Kidney capillary endothelial cell (primary cell): ENCODE results near the gene AURKAIP1.

Source experiments
- DNase-seq: peaks from one replicate; pipeline ENCODE4 v3.0.0-alpha.2; 2018; ENCODE audit warnings: low spot score

AURKAIP1 gene

DNA sequence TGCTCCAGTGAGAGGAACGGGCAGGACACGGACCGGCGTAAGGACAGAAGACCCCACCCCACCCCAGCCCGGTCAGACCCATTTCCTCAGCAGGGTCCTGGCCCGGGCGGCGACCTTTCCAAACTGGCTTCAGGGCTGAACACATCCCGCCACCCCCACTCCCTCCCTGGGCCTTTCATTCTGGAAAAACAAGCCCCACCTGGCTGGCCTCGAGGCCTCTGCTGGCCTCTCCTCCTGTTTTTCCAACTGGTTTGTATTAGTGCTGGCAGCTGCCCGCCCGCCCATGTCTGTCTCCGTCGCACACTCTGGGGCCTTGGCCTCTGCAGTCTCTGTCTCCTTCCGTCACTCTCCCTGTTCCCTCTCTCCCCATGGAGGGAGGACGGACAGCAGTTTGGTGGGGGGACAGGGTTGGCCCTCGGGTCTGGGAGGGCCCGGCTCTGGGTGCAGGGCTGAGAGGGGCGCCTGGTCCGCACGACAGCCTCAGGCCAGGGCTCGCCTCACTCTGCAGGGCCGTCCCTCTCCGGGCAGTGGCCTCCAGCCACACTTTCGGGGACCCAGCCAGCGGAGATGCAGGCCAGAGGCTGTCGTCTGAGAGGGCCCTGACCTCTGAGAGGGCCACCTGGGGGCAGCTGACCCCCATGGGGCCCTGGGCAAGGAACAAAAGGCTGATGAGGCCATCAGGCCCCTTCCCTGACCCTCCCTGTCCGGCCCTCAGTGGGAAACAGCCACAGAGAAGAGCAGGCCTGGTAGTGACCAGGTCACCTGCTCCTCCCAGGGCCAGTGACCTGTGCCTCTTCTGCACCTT is 15.1 kb downstream of the AURKAIP1 start:
- no peak for DNase-seq

DNA sequence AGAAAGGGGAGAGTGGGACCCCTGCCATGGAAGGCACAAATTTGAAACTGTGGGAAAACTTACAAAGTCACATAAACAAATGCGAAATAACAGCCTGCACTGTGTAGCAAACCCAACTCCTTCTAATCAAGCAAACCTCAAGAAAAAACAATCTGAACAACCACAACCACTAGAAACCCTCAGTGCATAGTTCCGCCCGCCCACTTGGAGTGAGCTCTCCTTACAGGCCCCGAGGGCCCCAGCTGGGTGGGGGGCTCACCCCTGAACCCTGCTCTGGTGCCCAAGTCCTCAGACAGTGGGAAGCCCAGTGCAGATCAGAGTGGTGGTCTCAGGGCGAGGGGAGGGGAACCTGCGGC is 15.7 kb downstream of the AURKAIP1 start:
- DNase-seq, result no peak

GRCh38 chr1:1358433-1359271 is 16.4 kb downstream of the AURKAIP1 start, which contains the start of gene MXRA8:
MXRA8 (minus strand) TSS chr1:1358555; CDS start chr1:1358504, 51 bp downstream.
- DNase-seq, result no peak

DNA sequence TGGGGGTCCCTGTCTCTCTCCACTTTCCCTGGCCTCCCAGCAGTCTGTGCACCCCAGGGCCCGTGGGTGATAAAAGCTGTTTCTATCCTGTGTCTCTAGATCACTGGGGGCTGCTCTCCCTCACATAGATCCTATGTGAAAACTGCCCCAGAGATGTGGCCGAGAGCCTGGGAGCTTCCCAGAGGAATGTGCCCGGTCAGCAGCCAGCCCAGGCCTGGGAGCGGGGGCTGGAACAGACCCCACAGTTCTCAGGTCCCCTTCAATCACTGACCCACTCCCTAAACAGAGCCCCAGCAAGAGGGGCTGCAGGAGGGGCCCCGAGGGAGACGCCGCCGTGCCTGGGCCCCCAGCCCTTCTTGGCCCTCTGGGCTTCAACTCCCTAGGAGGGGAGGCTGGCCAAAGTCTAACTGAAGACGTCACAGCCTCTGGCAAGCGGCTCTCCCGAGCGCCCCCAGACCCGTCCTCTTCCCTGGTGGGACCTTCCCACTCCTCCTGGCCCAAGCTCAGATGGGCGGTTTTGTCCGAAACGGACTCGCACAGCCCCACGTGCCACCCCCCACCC is 17.1 kb downstream of the AURKAIP1 start:
- no peak for DNase-seq

DNA sequence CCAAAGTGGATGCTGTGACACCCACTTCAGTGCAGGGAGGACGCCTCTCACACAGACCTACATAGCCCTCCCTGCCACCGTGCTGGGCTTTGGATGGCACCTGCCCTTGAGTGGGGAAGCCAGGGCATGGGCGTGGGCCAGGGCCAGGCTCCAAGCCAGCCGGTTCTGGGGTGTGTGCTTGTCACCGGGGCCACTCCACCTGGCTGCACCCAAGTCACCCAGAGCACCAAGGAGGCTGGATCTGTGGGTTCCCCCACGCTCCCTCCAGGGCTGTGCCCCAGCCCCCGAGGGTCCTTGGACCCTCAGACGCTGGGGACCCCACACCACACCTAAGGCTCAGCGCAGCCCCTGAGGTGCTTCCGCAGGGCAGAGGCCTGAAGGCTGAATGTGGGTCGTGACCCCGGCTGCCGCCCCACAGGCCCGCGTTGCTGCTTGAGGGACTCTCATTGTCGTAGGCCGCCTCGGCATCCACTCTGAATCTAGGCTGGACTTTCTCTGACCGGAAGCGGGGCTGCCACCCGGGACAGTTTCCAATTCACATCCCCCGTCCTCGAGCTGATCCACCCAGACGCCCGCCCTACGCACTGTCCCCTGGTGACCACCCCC is 18.1 kb downstream of the AURKAIP1 start:
- no peak for DNase-seq

DNA sequence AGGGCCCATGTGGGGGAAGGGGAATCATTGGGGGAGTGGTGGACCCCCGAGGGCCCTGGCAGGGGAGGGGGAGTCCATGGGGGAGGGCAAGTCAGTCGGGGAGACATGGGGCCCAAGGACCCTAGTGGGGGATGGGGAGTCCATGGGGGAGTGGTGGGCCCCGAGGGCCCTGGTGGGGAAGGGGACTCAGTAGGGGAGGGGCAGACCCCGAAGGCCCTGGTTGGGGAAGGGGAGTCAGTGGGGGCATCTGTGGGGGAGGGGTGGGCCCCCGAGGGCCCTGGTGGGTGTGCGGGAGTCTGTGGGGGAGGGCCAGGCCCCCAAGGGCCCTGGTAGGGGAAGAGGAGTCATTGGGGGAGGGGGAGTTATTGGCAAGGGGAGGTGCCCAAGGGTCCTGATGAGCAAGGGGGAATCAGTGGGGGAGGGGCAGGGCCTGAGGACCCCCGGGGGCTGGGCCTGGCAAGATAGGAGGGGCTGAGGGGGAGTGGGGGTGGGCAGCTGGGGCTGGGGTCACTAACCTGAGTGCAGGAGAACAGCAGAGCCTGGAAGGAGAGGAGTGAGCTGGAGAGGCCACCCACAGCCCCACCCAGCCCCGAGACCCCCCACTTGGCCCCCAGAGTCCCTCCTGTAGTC is 18.7 kb downstream of the AURKAIP1 start:
- DNase-seq, result no peak

- no peak for DNase-seq
Observed at GRCh38 chr1:1355416-1355815, 19.6 kb downstream of the AURKAIP1 start.

- no peak for DNase-seq
Observed at GRCh38 chr1:1354271-1355247, 20.4 kb downstream of the AURKAIP1 start.

- no peak for DNase-seq
Observed at GRCh38 chr1:1353389-1354151, 21.4 kb downstream of the AURKAIP1 start.

DNA sequence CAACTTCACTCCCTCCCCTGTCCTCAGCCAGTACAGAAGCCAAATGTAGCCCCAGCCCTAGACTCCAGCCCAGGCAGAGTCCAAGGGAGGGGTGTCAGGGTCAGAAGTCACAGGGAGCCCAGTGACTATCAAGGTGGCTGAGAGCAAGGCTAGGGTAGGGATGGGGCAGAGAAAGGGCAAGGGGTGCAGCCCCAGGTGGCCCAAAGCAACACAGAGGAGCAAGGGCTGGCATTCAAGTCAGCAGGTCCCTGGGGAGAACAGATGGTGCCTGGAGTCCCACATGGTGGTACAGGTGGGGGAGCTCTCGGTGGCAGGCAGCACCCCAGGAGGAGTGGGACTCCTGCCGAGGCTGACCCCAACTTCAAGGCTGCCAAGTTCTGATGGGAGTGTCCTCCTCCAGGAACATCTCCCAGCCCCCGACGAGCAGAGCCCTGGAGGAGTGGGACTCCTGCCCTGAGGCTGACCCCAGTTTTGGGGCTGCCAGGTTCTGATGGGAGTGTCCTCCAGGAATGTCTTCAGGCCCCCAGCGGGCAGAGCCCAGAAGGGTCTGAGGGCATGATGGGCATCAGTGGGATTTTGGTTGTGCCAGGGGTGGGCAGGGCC is 22.1 kb downstream of the AURKAIP1 start:
- no peak for DNase-seq

- no peak for DNase-seq
Observed at GRCh38 chr1:1351511-1352427, 23.2 kb downstream of the AURKAIP1 start.

GRCh38 chr1:1349256-1350012 is 25.6 kb downstream of the AURKAIP1 start, which contains the start of gene DVL1:
DVL1 (minus strand) TSS chr1:1349418; CDS start chr1:1349065, 353 bp downstream.
- DNase-seq, result peak; percentile 50

DNA sequence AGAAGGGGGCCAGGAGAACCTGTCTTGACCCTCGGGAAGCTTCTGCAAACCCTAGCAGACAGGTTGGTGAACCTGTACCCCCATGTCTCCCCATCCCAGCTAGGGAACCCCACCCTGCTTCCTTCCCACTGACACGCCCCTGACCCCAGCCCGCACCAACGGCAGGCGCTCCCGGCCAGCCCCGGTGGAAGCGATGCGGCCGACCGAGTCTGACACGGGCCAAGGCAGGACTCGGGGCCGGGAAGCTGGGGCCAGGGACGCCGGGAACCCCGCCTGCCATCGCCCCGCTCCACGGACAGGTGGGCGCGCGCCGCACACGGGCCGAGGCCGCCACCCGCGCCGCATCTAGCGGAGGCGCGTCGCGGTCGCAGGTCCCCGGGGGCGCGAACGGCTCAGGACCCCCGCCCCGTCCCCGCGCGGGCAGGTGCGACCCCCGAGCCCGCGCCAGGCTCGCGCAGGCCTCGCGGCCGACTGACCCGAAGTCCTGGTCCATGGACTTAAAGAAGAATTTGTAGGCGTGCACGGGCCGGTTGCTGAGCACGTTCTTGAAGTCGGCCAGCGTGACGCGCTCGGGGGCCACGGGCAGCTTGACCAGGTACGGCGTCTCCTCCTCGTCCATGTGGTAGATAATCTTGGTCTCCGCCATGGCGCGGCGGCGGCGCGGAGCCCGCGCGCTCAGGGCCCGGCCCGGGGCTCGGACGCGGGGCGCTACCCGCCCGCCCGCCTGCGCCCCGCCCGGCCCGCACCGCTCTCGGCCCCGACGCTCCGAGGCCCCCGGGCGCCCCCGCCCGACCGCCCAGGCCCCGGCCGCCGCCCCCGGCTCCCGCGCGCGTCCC is 26.4 kb downstream of the AURKAIP1 start:
- DNase-seq, result no peak

DNA sequence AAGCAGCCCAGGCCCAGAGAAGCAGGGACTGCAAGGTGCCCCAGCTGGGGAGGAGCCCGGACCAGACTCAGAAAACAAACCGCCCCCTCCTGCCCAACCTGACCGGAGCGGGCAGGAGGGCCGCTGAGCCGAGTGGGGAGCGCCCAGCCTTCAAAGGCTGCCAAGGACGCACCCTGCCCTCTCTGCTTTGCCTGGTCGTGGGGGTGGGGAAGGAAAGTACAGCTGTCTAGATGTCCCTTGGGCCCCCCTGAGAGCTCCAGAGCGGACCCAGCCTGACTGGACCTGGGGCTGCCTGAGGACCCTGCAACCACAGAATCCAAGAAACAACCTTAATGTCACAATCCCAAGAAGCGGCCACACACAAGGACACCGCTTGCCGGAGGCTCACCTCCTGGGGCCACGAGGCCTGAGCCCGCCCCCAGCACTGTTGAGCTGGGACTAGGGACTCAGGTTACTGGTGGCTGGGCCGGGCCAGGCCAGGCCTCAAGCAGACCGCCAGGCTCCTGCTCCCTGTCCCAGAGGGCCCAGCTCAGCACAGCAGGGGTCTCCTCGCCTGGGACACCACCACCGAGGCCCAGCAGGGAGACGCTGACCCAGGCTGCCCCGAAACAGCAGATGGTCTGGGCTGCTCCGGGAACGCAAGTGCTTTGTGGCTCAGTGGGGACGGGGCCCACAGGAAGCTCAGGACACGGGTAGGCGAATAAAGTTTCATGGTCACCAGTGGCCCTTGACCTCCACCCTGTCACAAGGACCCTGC is 27.2 kb downstream of the AURKAIP1 start:
- DNase-seq, result no peak

DNA sequence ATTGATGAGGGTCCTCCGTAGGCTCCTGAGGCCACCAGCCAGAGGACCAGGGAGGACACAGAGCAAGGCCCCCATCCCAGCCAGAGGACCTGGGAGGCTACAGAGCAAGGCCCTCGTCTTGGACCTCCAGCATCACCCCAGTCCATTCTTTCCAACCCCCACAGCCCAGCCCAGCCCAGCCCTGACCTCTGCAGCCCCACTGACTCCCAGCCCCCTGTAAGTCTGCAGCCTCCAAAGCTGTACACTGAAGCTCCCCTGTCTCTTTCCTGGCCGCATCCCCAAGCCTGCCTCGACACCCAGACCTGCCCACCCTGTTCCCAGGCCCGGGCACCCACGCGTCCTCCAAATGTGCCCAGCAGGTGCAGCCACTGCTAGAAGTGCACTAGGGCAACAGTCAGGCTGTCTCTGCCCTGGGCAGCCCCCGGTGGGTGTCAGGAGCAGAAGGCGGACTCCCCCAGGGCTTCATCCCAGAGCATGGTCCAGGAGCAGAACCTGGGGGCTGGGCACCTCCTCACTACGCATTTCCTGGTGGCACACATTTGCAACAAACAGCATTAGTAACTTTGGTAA is 27.9 kb downstream of the AURKAIP1 start:
- no peak for DNase-seq

GRCh38 chr1:1346501-1346890 is 28.5 kb downstream of the AURKAIP1 start:
- no peak for DNase-seq
